Measurements from ENCODE around the gene HARS2.
"Not testable (repeated sequence)": the region's sequence is repeated elsewhere in the genome, so short reads cannot be mapped to it uniquely, and the experiment has no call there.

HARS2 gene, protein sequence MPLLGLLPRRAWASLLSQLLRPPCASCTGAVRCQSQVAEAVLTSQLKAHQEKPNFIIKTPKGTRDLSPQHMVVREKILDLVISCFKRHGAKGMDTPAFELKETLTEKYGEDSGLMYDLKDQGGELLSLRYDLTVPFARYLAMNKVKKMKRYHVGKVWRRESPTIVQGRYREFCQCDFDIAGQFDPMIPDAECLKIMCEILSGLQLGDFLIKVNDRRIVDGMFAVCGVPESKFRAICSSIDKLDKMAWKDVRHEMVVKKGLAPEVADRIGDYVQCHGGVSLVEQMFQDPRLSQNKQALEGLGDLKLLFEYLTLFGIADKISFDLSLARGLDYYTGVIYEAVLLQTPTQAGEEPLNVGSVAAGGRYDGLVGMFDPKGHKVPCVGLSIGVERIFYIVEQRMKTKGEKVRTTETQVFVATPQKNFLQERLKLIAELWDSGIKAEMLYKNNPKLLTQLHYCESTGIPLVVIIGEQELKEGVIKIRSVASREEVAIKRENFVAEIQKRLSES

DNA sequence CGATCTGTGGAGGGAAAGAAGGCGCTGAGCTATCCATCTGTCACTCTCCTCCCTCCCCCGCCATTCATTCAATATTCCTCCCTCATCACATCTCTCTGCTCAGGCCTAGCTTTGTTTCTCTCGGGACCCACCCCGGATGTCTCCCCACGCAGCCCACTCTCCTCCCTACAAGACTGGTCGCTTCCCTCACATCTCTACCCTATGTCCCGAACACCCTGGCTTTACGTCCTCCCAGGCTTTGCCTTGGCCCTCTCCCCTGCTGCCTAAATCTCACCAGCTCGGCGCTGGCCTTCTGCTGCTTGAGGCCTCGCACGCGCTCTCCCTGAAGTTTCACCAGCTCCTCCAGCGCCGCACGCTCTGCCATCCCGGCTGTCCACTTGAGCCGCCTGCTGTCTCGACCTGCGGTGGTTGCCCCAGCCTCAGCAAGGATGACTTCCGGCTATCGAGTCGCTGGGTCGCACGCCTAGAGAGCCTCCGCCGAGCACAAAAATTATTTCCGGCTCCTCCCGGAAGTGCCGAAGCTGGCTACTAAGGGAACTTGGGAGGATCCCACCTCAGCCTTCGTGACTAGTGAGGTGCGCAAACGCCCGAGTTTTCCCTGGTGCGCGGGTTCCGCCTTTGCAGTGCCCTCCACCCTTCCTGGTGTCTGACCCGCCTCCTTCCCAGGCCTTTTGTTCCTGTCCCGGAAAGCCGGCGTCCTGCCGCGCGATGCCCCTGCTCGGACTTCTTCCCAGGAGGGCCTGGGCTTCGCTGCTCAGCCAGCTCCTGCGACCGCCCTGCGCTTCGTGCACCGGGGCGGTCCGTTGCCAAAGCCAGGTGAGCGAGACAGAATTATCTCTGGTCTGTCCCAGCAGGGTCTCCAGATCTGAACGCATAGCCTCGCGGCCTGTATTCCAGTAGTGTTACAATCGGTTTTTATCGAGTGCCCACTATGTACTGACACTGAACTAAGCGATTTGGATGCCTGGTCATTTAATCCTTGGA, at the start of gene HARS2, which contains the start of gene HARS1:
Gene HARS2, plus strand, starts transcription at position 515 of the 984 bp plus-strand sequence. Its CDS starts 194 bp downstream, at position 709.
Gene HARS1, minus strand, starts transcription at position 430 of the 984 bp plus-strand sequence. Its CDS starts 66 bp downstream, at position 364.
- peak; percentile 88 for DNase-seq

DNA sequence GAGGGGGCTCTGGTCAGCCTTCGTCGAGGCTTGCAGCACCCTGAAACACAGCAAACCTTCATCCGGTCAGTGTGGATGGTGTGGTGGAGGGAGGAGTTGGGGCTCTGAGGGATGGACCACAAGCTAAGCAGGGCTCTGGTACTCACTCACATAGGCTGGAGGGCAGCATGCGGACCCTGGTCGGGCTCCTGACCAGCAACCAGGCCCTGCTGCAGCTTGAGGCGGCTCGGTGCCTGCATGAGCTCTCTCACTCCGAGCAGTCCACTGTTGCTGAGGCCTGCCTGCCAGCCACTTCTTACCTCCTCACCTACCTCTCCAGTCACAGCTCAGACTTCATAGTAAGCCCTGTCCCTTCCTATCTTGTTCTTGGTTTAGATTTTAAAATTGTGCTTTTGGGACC, 49.5 kb upstream of the HARS2 start:
- DNase-seq: no peak

DNA sequence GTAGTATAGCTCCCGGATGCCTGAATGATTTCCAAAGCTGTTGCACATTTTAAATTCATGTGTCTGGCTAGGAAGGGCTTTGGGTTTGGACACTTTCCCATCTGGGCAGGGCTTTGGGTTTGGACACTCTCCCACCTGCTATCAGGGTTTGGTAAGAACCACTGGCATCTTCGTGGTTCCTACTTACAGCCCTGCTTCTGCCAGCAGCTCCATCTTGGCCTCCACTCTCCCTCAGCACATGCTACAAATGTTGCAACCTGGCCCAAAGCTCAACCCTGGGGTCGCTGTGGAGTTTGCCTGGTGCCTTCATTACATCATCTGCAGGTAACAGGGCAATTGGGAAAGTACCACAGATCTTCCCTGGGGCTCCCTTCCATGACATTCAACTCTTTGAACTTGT, 48.5 kb upstream of the HARS2 start:
- DNase-seq: no peak

DNA sequence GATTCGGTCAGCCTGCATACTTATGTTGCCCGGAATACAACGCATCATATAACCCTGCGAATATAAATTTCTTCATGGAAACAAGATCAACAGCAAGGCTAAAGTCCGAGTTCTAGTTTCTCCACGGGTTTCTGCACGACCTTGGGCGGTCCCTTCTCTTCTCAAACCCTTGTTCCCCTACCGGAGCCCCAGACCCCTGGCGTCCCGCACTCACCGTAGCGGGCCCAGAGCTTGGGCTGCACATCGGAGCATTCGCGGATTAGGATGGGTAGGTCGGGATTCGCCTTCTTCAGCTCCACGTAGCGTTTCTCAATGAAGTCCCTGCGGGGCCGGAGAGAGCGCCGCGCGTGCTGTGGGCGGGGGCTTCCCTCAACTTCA, 44.2 kb upstream of the HARS2 start:
- no peak for DNase-seq

DNA sequence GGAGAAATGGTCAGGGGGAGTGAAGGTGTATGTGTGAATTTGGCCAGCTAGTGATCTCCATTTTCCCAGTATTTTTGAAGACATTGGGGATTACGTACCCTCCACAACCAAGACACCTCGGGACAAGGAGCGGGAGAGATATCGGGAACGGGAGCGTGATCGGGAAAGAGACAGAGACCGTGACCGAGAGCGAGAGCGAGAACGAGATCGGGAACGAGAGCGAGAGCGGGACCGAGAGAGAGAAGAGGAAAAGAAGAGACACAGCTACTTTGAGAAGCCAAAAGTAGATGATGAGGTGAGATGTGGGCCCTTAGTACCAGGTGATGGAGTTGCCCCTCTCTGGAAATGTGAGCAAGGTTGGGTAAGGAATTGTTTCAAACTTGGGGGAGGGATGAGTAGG, 32.4 kb upstream of the HARS2 start:
- no peak for DNase-seq

DNA sequence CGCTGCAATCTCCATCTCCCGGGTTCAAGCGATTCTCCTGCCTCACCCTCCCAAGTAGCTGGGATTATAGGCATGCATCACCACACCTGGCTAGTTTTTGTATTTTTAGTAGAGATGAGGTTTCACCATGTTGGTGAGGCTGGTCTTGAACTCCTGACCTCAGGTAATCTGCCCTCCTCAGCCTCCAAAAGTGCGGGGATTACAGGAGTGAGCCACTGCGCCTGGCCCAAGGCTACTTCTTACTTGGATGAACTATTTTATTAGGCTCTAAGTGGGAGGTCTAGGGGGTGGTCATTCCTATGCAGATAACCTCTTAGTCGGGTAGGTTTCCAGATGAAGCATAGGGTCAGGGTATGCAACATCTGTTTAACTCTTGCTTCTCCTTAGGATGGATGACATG, 30.9 kb upstream of the HARS2 start:
- not testable (repeated sequence) for DNase-seq

DNA sequence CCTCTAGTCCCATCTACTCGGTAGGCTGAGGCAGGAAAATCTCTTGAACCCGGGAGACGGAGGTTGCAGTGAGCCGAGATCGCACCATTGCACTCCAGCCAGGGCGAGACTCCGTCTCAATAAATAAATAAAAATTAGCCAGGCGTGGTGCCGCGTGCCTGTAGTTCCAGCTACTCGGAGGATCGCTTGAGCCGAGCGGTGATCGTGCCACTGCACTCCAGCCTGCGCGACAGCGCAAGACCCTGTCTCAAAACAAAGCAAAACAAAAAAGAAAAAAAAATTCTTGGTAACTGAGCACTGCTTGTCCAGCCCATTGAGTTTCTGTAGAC, 27.3 kb upstream of the HARS2 start:
- no peak for DNase-seq

DNA sequence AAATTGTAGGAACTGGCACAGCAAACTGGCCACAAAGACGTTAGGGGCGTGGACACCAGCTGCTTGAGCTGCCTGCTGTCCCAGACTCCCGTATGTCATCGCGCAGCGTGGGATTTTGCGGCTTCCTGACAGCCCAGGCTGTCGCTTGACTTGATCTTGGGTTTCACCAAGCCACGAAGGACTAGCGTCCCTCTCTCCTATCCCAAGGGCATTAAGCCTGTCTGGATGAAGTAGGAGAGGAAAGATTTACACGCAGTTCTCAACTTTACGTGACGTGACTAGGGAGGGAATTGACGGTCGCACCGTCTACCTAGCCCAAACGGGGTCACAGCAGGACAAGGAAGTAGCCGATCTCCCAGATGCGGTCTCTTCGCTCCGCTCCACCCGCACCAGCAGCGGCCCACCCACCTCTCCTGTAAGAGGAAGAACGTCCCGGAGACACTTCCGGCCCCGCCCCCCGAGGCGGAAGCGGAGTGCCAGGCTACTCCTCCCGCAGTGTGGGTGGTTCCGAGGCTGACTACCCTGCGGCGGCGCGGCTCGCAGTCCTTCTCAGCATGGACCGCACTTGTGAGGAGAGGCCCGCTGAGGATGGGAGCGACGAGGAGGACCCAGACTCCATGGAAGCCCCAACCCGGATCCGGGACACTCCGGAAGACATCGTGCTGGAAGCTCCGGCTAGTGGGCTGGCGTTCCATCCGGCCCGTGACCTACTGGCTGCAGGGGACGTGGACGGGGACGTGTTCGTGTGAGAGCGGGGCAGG, 26.7 kb upstream of the HARS2 start, which contains the start of gene WDR55:
Gene WDR55, plus strand, starts transcription at position 546 of the 761 bp plus-strand sequence. Its CDS starts 9 bp downstream, at position 555.
- DNase-seq: peak; percentile 94 to 95

DNA sequence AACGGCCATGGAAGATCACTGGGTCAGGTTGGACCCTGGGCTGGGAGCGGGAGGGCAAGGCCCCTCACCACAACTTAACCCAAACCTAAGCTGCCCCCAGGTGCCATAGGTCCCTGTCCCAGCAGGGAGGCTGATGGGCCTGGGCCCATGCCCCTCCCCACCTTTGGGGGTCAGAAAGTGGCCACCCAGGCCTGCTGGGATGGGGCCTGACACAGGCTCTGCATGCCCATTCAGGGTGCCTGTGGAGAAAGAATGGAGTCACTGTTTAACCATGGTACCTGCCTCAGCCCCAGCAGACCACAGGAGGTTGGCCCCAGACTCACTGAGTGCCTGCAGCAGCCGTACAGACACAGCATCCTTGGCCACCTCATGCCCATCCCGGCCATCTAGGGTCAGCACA, 20.2 kb upstream of the HARS2 start:
- DNase-seq: not testable (repeated sequence)

DNA sequence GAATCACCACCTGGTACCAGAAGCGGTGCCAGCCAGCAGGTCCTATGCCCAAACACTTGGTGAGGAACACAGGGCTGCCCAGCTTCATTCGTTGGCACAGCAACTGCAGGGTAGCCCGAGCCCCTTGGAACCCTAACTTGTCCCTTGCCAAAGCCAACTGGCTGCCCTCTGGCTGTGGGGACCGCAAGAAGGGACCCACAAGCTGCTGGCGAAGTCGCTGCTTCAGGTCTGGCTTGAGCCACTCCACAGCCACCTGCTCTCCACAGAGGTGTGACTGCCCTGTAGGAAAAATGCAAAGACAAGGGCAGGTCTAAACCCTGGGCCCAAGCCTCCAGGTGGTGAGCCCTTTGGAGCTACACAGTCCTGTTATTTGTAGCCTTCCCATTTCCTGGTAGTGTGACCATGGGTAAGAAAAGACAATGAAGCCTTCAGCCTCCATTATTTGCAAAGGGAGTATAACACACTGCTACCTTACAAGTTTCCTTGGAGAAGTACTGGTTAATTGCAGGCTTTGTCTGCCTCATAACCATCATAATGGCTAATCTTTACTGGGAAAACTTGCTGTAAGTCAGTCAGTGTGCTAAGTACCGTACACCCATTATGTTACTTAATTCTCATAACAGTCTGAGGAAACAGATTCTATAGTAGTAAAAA, 19.7 kb upstream of the HARS2 start:
- DNase-seq: no peak

DNA sequence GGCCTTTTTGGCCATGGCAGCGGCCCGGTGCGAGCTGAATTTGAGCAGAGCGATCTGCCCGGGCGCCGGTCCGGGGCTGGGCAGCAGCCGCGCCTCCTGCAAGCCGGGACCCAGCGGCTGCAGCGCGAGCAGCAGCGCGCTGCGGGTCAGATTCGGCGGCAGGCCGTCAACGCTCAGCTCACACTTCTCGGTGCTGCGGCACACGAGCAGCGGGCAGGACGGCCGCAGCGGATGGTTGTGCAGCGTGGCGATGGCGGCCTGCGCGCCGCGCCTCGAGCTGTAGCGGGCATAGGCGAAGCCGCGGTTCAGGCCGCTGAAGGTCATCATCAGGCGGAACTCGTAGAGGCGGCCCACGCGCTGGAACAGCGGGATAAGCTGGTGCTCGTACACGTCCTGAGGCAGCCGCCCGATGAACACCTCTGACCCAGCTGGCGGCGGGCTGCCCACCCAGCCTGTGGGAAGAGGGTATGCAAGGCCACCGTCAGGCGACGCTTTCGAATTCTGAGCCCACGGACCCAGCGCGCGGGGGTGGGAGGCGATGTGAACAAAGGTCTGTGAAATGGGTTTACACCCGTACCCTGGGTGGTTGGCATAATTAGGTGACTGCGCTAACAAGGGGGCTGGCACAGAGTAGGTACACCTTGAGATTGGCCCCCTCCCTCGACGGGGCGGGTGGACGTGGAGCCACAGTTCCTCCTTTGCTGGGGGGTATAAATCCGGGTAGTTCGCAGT, 18.6 kb upstream of the HARS2 start:
- no peak for DNase-seq

DNA sequence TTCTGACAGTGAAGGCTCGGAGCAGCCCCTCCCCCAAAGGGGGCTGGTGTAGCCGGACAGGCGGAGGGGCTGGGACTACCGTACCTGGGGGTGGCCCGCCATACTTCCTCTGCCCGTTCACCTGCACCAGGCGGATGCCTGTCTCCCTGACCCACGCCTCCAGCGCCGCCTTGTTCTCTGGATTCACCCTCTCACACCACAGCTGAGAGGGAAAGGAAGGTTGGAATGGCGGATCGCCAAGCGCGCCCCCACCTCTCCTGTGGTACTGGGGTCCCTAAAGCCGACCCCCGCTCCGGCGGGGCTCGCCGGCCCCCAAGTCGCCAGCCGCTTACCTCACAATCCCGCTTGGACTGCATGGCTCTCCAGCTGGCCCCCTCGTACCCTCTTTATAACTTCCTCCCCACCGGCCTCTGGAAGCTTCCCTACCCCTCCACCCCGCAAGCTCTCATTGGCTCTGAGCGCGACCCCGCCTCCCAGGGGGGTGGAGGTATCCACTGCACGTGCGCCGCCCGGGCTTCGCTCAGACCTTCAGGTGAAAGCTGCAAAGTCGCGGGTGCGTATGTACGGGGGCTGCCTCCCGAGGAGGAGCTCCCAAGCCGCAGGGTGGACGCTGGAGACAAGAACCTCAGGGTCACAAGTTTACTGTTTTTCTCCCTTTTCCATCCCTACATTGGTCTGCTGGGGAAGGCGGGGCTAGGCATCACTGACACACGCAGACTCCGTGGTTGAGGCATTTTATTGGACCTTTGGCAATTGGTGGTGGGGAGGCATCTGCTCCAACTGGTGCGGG, 17.9 kb upstream of the HARS2 start, which contains the start of gene DND1:
Gene DND1, minus strand, starts transcription at position 390 of the 790 bp plus-strand sequence. Its CDS starts 34 bp downstream, at position 356.
- DNase-seq: no peak

DNA sequence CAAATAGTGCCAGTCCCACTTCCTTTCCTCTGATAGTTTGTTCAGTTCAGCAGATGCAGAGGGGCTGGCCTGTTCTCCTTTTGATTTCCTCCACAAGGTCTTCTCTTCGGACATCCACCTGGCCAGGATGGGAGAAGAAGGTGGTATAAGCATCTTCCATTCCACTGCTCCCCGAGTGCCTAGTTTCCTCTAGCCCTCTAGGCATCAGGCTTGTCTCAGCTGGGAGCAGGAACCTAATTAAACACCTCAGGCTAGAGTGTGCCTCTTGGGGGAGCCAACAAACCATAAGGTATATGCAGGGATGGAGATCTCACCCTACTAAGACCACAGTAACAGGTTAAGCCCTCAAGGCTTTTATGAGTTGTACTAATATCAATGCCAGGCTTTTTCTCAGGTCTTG, 17.0 kb upstream of the HARS2 start:
- DNase-seq: no peak

DNA sequence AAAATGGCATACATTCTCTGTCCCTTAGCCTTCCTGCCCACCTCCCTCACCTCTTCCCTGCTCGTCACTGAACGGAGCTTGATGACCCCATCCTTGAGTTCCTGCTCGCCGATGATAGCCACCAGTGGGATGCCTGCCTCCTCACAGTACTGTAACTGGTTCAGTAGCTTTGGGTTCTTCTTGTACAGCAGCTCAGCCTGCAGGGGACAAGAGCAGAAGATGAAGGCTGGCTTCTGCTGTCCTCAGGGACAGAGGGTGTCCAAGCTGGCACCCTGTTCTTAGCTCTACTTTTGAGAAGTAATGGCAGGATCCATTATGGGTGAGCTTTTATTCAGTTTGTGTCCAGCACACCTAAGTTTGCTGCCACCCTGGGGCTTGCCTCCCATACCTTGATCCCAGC, 16.6 kb upstream of the HARS2 start:
- DNase-seq: no peak

DNA sequence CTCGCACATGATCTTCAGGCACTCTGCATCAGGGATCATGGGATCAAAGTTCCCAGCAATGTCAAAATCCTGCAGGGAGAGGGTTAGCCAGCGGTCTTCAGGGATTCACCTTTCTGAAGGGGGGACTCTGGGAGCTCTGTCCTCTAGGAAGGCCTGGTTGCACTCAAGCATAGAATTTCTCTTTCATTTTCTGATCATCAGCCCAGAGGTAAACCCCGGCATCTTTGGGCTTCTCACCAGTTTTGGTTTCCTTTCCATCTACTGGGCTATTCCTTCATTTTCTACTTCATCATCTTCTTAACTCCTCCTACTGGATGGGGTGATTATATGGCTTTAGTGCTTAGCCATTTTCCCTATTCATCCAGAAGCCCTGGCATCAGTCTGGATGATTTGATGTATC, 13.3 kb upstream of the HARS2 start:
- DNase-seq: no peak

DNA sequence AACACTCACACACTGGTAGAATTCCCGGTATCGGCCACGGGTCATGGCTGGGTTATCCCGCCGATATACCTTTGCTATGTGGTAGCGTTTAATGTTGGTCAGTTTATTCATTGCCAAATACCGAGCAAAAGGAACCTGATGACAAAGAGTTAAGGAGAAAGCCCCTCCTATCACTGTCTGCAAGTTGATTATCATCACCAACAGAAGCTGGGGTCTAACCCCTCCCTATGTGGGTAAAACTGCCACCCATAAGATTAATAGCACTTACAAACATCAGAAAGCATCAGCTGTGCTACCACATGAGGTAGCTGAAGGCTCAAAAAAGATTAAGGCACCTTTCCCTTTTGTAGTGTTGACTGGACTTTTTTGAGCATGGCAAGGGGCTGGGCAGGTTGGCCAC, 12.3 kb upstream of the HARS2 start:
- DNase-seq: no peak

DNA sequence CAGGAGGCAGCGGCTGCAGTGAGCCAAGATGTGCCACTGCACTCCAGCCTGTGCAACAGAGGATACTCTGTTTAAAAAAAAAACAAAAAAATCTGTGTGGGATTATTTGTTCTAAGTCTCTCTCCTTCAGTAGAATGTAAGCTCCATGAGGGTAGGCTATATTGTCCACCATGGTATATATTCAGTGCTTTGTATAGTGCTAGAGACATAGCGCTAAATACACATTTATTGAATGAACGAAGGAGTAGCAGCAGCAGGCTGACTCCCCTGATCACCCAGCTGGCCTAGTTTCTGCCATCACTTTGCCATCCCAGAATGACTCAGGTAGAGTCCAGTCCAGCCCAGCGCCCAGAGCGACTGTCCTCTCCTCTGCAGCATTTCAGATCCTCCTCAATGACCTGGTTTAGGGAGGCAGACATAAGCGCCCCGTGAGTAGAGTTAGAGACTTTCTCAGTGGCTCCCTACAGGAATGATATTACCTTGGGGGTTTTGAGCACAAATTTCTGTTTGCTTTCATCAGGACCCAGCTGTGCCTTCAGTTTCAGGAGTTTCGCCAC, 801 bp upstream of the HARS2 start:
- DNase-seq: no peak

DNA sequence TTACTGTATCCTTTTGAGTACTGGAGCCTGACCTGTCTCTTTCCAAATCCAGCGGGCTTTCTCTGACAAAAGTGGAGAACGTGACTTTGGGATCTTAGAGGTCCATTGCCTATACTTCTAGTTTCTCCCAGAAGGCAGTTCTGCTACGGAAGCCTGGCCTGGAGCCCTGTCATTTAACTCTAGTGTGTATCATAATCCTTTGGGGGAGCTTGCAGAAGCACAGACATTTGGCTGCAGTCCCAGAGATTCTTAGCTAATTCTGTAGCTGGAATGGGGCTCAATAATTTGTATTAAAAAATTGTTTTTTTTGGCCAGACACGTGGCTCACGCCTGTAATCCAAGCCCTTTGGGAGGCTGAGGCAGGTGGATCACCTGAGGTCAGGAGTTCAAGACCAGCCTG, 3.0 kb downstream of the HARS2 start:
- DNase-seq: no peak

DNA sequence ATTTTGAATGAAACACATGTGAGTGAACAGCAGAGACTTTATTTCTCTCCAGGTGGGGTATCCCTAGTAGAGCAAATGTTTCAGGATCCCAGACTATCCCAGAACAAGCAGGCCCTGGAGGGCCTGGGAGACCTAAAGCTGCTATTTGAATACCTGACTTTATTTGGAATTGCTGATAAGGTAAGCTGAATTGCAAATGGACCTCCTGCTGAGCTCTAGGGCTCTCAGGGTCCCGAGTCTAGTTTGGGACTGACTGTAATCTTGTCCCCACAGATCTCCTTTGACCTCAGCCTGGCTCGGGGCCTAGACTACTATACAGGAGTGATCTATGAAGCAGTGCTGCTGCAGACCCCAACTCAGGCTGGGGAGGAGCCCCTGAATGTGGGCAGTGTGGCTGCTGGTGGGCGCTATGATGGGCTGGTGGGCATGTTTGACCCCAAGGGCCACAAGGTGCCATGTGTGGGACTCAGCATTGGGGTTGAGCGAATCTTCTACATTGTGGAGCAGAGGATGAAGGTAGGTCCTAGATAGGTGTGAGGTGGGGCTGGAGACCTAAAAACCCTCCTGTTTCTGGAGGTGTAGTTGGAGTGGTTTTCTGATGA, 5.7 kb downstream of the HARS2 start:
- no peak for DNase-seq

All from CD4-positive, alpha-beta T cell treated with Interleukin-4 for 1 hour (primary cell).